NCI-H146 treated with DMSO at 0.1 percent for 48 hours (cell line): ENCODE measurements around the gene ATPAF2.
A peak's percentile ranks its signal among the peaks of the same experiment; 100 is the strongest.

Source experiments
- DNase-seq: peaks from one replicate; lab custom pipeline; 2025; ENCODE audit not compliant: unreplicated experiment; lab: John Stamatoyannopoulos, UW

Gene ATPAF2

GRCh38 chr17:18040261-18040858, 1.4 kb upstream of the ATPAF2 start:
- no peak for DNase-seq

- DNase-seq = no peak
Measured at GRCh38 chr17:18039535-18040260, 730 bp upstream of the ATPAF2 start.

GRCh38 chr17:18038149-18038850, 668 bp downstream of the ATPAF2 start:
- DNase-seq = no peak

DNA sequence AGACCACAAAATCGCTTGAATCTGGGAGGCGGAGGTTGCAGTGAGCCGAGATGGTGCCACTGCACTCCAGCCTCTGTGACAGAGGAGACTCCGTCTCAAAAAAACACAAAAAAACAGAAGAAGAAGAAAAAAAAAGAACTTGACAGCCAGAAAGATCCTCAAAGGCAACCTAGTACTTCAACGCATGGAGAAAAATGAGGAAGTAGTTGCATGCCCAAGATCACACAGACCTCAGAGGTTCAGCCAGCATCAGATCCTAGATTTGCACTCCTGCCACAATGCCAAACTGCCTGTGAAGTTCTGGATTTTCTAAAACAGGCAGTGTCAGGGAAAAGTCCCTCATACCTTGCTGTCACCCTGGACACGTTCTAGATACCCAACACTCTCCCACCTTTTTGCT, 1.5 kb downstream of the ATPAF2 start:
- no peak for DNase-seq

GRCh38 chr17:18035704-18036103, 3.3 kb downstream of the ATPAF2 start:
- DNase-seq = no peak

DNA sequence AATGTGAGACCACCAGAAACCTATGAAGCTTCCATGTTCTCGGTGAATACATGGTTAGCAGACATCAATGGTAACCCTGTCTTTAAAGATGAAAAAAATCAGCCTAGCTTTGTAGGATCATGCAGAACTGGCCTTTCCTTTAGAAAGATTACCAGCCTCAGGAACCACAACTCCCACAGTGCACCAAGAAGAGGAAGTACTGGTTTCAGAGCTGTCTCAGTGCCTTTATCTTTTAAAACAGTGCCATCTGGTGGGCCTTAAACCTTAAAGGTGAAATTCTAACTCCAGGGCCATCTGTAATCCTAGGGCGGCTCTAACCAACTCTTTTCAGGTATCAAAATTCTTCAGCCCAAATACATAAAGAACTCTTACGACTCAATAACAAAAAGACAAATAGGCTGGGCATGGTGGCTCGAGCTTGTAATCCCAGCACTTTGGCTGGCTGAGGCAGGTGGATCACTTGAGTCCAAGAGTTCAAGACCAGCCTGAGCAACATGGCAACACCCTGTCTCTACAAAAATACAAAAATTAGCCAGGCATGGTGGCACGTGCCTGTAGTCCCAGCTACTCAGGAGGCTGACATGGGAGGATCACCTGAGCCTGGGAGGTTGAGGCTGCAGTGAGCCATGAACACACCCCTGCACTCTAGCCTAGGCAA, 5.4 kb downstream of the ATPAF2 start:
- DNase-seq = peak; percentile 76

DNA sequence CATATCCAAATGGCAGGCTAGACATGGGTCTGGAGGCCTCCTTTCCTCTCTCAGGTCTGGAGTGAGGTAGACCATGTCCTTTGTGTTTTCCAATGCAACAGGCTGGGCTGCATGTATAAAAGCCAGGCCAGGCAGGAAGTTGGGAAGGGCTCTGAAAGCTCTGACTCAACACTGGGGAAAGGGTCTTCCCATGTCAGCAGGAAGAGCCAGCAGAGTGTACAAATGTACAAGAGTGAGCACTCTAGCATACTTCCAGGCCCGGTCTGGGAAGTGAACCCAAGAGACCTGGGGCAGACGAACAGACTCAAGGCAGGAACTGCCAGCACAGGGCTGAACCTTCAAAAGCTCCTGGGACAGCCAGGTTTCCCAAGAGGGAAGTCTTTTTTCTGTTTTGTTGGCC, 7.0 kb downstream of the ATPAF2 start:
- no peak for DNase-seq

DNA sequence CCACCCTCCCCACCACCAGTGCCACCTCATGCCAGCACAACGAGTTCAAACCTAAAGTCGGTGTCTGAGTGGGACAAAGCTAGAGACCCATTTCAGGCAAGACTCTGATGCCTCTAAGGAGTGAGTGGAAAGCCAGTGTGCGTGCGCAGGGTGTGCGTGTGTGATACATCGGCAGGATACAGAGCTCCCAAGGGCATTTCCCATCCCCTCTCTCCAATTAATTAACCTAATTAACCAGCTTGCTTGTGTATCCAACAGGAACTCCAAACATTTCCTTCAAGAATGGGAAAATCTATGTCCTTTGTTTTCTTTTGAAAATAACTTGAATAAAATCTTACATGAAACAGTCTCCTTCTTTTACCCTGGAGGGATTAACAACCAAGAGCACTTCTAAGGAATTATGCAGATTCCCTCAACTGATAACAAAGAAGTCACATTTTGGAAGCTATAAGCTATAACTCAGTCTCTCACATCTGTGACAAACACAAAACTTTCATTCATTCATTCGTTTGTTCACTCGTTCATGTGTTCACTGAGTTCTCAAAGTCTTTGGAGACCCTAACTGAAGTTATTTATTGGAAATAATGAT, 9.9 kb downstream of the ATPAF2 start:
- no peak for DNase-seq

DNA sequence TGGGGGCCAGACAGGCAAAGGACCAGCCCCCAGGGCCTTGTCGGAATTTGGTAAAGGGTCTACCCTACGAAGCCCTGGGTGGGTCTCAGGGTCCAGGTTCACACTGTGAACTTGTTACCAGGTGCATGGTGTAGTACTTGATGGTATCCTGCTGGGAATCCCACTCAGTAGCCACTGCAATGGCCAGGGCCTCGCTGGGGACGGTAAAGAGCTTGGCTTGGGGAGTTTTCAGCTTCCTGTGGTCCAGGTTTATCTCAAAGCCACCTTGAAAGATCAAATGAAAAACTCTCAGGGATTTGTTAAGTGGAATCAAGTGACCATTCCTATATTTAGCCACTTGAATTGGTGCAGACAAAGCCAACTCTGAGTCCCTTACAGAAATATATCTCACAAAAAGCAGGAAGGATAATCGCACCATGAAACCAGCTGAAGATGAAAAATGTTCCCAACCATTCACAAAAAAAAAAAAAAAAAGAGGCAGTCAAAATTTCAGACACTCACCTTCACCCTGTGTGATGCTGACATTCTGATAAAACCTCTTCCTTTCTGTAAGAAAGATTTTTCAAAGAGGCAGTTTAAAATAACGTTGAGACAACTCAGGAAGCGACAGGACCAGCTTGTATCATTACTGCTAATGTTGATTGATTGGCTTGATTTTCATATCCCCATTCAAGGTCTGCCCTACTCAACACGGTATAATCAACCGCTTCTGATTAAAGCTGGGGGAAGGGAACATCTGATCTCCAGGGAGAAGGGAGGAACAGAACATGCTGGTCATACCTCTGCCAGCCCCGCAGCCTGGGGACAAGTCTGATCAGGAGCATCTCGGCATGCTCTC, 10.6 kb downstream of the ATPAF2 start:
- DNase-seq = peak; percentile 88

- DNase-seq = peak; percentile 29
Measured at GRCh38 chr17:18027280-18027679, 11.7 kb downstream of the ATPAF2 start.

DNA sequence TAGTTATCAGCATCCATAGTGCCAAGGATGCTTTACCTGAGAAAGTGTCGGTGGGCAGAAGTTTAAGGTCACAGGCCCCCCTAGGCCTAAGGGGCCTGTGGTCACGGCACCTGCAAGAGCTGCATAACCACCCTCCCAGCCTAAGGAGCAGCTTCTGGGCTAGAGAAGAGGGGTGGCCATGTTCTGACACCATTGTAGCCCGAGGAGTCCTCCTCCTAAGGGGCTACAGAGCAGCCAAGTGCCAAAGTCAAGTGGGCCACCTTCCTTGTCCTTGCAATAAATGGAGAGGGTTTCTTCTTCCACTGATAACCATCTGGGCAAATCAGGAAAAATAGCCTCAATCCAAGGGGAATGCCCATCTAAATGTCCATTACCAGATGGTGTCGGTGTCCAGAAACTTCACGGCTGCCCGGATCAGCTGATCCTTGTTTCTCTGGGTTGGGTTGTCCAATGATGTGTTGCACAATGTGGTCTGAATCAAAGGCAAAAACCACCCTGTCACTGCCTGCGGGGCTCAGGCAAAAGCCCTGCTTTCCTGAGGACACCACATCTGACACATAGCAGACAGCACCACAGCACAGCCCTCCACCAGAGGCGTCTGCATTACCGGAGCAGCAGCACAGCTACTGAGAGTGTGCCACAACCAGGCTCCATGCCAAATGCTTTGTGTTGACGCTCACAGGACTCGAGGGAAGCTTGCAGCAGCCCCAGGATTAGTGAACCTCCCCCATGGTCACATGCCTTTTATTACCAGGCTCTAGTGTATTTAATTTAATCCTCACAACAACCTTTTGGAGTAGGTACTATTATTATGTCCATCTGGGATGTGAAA, 12.8 kb downstream of the ATPAF2 start:
- no peak for DNase-seq

- DNase-seq = no peak
Measured at GRCh38 chr17:18025241-18025944, 13.6 kb downstream of the ATPAF2 start.

DNA sequence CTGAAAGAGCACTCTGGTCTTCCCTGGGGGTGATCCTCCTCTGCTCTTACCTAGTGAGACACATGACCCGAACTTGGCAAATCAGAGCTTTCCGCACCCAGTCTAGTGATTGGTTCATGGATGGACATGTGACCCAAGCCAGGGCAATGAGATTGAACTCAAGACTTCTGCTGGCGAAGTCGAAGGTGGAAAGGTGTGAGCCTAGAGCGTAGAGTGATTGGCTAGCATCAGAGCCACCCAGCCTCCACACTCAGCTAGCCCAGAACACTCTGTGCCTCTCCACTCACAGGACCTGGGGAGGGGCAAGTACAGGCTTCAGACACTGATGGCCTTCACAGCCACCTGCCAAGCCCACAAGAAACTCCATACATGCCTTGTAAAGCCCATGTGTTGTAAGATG, 17.6 kb downstream of the ATPAF2 start:
- DNase-seq = no peak

DNA sequence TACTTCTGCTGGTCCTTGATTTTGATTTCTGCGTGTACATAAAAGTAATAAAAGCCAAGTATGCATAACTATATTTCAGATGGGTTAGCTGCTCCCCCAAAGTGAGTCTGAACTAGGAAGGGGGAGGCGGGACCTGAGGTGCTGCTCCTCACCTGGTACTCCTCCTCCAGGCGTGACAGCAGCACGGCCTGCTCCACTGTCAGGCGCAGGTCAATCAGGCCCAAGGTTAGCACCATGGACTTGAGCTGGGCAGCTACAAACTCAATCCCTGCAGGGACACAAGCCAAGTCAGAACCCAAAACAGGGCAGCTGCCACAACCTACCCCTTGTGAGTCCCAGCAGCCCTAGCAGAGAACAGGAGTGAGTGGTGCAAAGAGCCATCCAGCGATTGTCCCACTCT, 18.0 kb downstream of the ATPAF2 start:
- DNase-seq = no peak

DNA sequence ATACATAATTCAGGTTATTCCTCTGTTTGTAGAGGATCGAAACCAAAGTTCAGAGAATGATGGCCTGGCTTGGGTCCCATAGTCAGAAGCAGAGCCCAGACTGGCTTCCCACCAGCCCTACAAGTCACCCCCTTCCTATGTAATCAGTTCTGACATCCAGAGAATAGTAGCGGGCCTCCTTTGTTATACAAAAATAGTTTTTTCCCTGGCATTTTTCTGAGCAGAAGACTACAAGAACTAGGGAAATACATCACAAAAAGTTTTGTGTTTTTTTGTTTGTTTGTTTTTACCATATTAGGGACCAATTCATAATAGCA, 19.2 kb downstream of the ATPAF2 start:
- no peak for DNase-seq

- no peak for DNase-seq
Measured at GRCh38 chr17:18018411-18018921, 20.5 kb downstream of the ATPAF2 start.

DNA sequence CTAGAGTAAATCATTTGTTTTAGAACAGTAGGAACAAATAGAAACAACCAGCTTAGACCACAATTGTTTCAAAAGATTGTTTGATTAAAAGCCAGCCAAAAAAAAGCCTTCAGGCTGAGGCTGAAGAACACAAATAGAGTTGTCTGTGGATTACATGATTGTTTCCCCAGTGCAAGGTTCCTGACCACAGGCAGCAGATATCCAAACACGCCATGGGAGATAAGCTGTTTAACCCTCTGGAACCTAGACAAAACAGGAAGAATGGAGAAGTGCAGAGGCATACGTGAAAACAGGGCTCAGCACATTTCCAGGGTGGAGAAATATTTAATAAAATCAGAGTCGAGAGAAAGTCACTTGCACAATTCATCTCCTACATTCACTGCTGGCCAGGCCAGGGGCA, 21.0 kb downstream of the ATPAF2 start:
- DNase-seq = no peak

DNA sequence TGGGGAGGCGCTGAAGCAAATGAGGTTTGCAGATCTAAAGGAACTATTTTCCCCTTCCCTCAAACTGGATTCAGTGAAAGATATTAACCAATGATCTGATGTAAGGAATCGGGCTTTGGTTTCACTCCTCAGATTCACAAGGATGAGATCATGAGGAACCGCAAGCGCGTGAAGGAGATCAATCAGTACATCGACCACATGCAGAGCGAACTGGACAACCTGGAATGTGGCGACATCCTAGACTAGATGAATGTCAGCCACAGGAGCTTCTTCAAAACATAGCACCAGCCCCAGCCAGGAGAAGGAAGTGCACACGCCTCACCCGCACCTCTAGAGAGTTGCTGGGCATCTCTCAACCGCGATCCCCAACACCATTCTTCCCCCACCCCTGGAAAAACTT, 22.5 kb downstream of the ATPAF2 start:
- DNase-seq = no peak

DNA sequence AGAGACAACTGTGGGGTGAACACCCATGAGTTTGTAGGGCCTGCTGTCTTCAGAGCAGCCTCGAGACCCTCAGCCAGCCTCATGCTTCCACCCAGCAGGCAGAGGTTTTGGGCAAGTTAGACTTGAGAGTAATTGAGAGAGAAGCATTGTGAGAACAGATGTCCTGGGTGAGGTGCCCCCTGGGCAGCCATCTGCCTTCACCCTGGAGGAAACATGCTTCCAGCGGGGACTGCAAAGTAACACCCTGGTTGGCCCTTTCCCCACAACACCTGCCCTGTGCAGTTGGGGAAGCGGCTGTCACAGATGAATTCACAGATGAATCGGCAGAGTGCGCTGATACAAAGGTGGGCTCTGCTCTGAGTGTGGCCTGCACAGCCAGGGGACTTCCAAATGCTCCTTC, 23.4 kb downstream of the ATPAF2 start:
- no peak for DNase-seq
